Thyroid gland (tissue), 4 donors: Measurements from ENCODE around the gene ZNF138. TPM values are rescaled to one million over a fixed set of nuclear protein-coding genes. Genes with fewer than 3 reads are reported as not detected.
"Not testable (repeated sequence)": the region's sequence is repeated elsewhere in the genome, so short reads cannot be mapped to it uniquely, and the experiment has no call there.

ENCODE experiments used
- DNase-seq, 2 donors: peaks; one replicate each; pipeline ENCODE4 v3.0.0-alpha.2; 2019
- H3K27ac ChIP-seq, 3 donors: fragments of 200-600 bp; sonication (generic); 1 replicate in 2 of 3; 2 replicates in 1 of 3; pipeline ENCODE4 v1.5.1; 2016 to 2019; ENCODE audit warnings: mild to moderate bottlenecking in 1 of 3, moderate library complexity in 1 of 3
- H3K27me3 ChIP-seq: fragments of 200-600 bp; sonication (generic); one replicate; pipeline ENCODE4 v1.5.1; 2019
- H3K36me3 ChIP-seq, 2 donors: fragments of 200-600 bp; sonication (generic); one replicate each; pipeline ENCODE4 v1.5.1; 2016 to 2019
- H3K4me1 ChIP-seq, 2 donors: fragments of 200-600 bp; sonication (generic); one replicate each; pipeline ENCODE4 v1.5.1; 2017 to 2019
- H3K4me3 ChIP-seq, 3 donors: fragments of 200-600 bp; sonication (generic); replicated peaks in 1 of 3; 1 replicate in 2 of 3; 2 replicates in 1 of 3; pipeline ENCODE4 v1.5.1; 2016; ENCODE audit warnings: mild to moderate bottlenecking in 1 of 3
- H3K9me3 ChIP-seq: fragments of 200-600 bp; sonication (generic); one replicate; pipeline ENCODE4 v1.5.1; 2017
- CTCF ChIP-seq, 6 experiments: fragments of 200-600 bp in 3 of 6; fragments of 450-650 bp in 3 of 6; sonication (generic) in 3 of 6; IDR thresholded peaks; one replicate each; pipeline ENCODE4 v1.5.1; 2016 to 2019; ENCODE audit warnings: antibody characterized with exemption in 6 of 6, mild to moderate bottlenecking in 2 of 6, inconsistent platforms in 1 of 6, moderate library complexity in 1 of 6
- POLR2A ChIP-seq, 2 donors: fragments of 450-650 bp; IDR thresholded peaks; one replicate each; pipeline ENCODE4 v1.6.1; 2017; ENCODE audit warnings: antibody characterized with exemption in 2 of 2, mild to moderate bottlenecking in 2 of 2, moderate library complexity in 1 of 2
- WGBS, 2 donors: methylation state at CpG; one replicate each; pipeline ENCODE4 v1.1.5; 2017; 5-methylcytosine and 5-hydroxymethylcytosine counted together
- intact Hi-C: fragments of 100-400 bp; cut with DNase I; formaldehyde crosslinking; loops from one replicate; pipeline ENCODE4 v1.15.1; 2023
- total RNA-seq, 4 donors: library from RNA; depleted of rRNA; stranded (reverse); fragments of >200 nt; gene quantifications; one replicate each; pipeline ENCODE4 v1.2.3, GENCODE V29; 2016

The ZNF138 gene
- total RNA-seq, 4 donors from 2014 or later, result 13.3 to 30.5 (median 21.8) TPM

GRCh38 chr7:64854969-64855368, 60.7 kb downstream of the ZNF138 start:
- TF ChIP-seq POLR2A (IDR thresholded peaks at IDR 0.05), result no peak
- TF ChIP-seq CTCF (IDR thresholded peaks at IDR 0.05), result no peak
- intact Hi-C loops, result no loop called here
- Histone ChIP-seq H3K4me1 (no peaks in the 10 kb centered on the region), H3K27me3 (no peaks in the 10 kb centered on the region), H3K9me3 (no peaks in the 10 kb centered on the region), H3K27ac (no peak overlapping the region), H3K36me3 (no peaks in the 10 kb centered on the region), H3K4me3 (no peak overlapping the region)
- no peak for DNase-seq
- 94 to 96% methylated on average over 1 of the region's 1 CpG for WGBS, 2 donors

DNA sequence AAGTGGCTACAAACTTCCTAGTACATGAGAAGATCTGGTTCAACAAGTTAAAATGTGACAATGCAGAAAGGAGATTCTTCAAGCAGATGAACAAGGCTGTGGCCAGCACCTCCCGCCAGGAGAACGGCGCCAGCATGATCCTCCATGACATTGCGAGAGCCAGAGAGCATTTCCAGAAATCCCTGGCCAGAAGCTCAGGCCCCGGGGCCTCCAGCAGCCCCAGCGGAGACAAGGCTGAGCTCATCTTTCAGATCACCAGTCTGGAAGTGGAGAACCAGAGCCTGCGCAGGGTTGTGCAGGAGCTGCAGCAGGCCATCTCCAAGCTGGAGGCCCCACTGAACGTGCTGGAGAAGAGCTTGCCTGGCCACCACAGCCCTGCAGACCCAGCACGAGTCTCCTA, 68.8 kb downstream of the ZNF138 start:
- H3K9me3 ChIP-seq, result no peaks in the 10 kb centered on the region
- intact Hi-C loops, result no loop called here
- no peak for DNase-seq
- H3K4me1 ChIP-seq, result no peaks in the 10 kb centered on the region
- no peak overlapping the region for H3K4me3 ChIP-seq
- no peak overlapping the region for H3K27ac ChIP-seq
- WGBS, 2 donors, result 88 to 97% methylated on average over 7 to 9 of the region's 9 CpGs
- H3K27me3 ChIP-seq, result no peaks in the 10 kb centered on the region
- H3K36me3 ChIP-seq, result no peaks in the 10 kb centered on the region
- no peak for TF ChIP-seq CTCF (IDR thresholded peaks at IDR 0.05)

DNA sequence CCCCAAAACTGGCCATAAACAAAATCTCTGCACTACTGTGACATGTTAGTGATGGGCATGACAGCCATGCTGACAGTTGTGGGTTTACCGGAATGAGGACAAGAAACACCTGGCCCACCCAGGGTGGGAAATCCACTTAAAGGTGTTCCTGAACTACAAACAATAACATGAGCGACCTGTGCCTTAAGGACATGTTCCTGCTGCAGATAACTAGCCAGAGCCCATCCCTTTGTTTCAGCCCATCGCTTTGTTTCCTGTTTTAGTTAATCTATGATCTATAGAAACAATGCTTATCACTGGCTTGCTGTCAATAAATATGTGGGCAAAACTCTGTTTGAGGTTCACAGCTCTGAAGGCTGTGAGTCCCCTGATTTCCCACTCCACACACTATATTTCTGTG, 69.3 kb downstream of the ZNF138 start:
- H3K27ac ChIP-seq, H3K9me3 ChIP-seq, DNase-seq, H3K36me3 ChIP-seq, intact Hi-C loops, H3K4me1 ChIP-seq, H3K4me3 ChIP-seq, H3K27me3 ChIP-seq: not testable (repeated sequence)
- whole genome bisulfite sequencing, 2 donors, result 94 to 96% methylated on average over 3 of the region's 3 CpGs

DNA sequence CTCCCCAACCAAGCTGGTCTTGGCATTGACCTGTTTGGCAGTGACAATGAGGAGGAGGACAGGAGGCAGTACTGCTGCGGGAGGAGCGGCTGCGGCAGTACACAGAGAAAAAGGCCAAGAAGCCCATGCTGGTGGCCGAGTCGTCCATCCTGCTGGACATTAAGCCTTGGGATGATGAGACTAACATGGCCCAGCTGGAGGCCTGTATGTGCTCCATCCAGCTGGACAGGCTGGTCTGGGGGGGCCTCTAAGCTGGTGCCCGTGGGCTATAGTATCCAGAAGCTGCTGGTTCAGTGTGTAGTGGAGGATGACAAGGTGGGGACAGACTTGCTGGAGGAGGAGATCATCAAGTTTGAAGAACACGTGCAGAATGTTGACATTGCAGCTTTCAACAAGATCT, 69.7 kb downstream of the ZNF138 start:
- TF ChIP-seq CTCF (IDR thresholded peaks at IDR 0.05), result no peak
- TF ChIP-seq POLR2A (IDR thresholded peaks at IDR 0.05), result no peak
- intact Hi-C loops, result no loop called here

GRCh38 chr7:64867863-64868440, 73.7 kb downstream of the ZNF138 start:
- no peak for TF ChIP-seq CTCF (IDR thresholded peaks at IDR 0.05)
- TF ChIP-seq POLR2A (IDR thresholded peaks at IDR 0.05), result no peak
- Histone ChIP-seq H3K4me3 (no peak overlapping the region), H3K4me1 (no peaks in the 10 kb centered on the region), H3K9me3 (no peaks in the 10 kb centered on the region), H3K27ac (no peak overlapping the region), H3K27me3 (no peaks in the 10 kb centered on the region), H3K36me3 (no peaks in the 10 kb centered on the region)
- no peak for DNase-seq
- intact Hi-C loops, result no loop called here
- WGBS, 2 donors, result 87 to 88% methylated on average over 18 of the region's 18 CpGs

More for the DNA sequence above, 69.7 kb downstream of the ZNF138 start:
- no peak overlapping the region for H3K4me3 ChIP-seq
- H3K36me3 ChIP-seq, result no peaks in the 10 kb centered on the region
- 72 to 78% methylated on average over 7 of the region's 7 CpGs for WGBS, 2 donors
- H3K27me3 ChIP-seq, result no peaks in the 10 kb centered on the region
- DNase-seq, result no peak
- H3K4me1 ChIP-seq, result no peaks in the 10 kb centered on the region
- H3K9me3 ChIP-seq, result no peaks in the 10 kb centered on the region
- H3K27ac ChIP-seq, result no peak overlapping the region

- no peaks in the 10 kb centered on the region for H3K9me3 ChIP-seq
- H3K36me3 ChIP-seq, result no peaks in the 10 kb centered on the region
- WGBS, 2 donors, result 89 to 96% methylated on average over 11 of the region's 11 CpGs
- H3K4me3 ChIP-seq, result no peak overlapping the region
- intact Hi-C loops, result no loop called here
- H3K27me3 ChIP-seq, result no peaks in the 10 kb centered on the region
- H3K4me1 ChIP-seq, result no peaks in the 10 kb centered on the region
- H3K27ac ChIP-seq, result no peak overlapping the region
- TF ChIP-seq CTCF (IDR thresholded peaks at IDR 0.05) (no peak), POLR2A (IDR thresholded peaks at IDR 0.05) (no peak)
- no peak for DNase-seq
Measured at GRCh38 chr7:64868499-64868898, 74.3 kb downstream of the ZNF138 start.
